ENCODE data around the gene SAC3D1.

Gene SAC3D1

DNA sequence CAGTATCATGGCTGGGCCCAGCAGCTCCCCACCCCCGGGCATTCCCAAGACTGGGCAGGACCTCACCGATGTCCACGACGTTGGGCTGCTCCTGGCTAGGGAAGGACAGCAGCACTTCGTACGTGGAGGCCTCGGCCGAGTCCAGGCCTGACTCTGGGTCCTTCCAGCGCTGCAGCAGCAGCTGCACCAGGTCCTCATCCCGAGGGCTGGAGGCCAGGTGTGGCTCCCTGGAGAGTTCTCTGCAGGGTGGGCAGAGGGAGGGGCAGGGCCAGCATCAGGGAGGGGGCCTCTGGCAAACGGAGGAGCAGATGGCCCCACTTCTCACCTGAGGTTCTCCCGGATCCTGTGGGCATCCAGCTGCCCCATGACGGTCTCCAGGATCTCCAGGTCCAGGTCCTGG lies 17.0 kb downstream of the SAC3D1 start:
- DNase-seq (ENCODE audit: low read depth): no peak
- no peak overlapping the region for H3K4me3 ChIP-seq (ENCODE audit: control insufficient read depth, low read depth, low read length)
- TF ChIP-seq, protein P1, sequence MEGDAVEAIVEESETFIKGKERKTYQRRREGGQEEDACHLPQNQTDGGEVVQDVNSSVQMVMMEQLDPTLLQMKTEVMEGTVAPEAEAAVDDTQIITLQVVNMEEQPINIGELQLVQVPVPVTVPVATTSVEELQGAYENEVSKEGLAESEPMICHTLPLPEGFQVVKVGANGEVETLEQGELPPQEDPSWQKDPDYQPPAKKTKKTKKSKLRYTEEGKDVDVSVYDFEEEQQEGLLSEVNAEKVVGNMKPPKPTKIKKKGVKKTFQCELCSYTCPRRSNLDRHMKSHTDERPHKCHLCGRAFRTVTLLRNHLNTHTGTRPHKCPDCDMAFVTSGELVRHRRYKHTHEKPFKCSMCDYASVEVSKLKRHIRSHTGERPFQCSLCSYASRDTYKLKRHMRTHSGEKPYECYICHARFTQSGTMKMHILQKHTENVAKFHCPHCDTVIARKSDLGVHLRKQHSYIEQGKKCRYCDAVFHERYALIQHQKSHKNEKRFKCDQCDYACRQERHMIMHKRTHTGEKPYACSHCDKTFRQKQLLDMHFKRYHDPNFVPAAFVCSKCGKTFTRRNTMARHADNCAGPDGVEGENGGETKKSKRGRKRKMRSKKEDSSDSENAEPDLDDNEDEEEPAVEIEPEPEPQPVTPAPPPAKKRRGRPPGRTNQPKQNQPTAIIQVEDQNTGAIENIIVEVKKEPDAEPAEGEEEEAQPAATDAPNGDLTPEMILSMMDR (conservative IDR thresholded peaks at IDR 0.05; ENCODE audit: control insufficient read depth, insufficient read depth, low read depth, low read length): no peak

DNA sequence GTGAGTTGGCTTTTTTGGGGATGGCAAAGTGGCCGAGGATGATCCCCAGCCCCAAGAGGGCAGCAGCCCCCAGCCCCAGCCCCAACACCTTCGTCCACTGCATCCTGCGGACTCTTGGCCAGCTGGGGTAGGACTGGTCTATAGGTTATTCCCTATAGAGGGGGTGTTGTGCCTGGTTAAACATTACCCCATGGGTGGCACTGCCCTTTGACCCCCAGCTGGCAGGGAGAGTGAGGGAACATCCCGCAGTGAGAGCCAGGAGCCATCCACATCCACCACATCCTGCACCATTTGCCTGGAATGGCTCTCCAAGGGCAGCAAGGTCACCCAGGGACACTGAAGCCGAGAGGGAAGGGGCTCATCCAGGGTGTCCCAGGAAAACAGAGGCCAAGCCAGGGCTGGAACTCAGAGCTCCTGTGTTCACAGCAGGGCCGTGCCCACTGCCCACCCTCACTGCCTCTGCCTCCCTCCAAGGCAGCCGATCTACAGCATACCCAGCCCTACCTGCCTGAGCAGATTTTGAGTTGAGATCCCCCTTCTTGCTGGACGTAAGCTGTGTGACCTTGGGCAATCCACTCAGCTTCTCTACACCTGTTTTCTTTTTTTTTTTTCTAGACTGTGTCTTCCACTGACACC lies 17.5 kb downstream of the SAC3D1 start, which contains the start of gene NAALADL1:
NAALADL1 (minus strand) TSS at position 135 of the 636 bp plus-strand sequence; CDS start at position 103, 32 bp downstream.
- TF ChIP-seq, protein P1 (conservative IDR thresholded peaks at IDR 0.05; ENCODE audit: control insufficient read depth, insufficient read depth, low read depth, low read length): no peak
- H3K4me3 ChIP-seq (ENCODE audit: control insufficient read depth, low read depth, low read length): no peak within 1 kb of the TSS
- DNase-seq (ENCODE audit: low read depth): no peak

- no peak overlapping the region for H3K4me3 ChIP-seq (ENCODE audit: control insufficient read depth, low read depth, low read length)
- TF ChIP-seq, protein P1 (conservative IDR thresholded peaks at IDR 0.05; ENCODE audit: control insufficient read depth, insufficient read depth, low read depth, low read length): no peak
These were observed 18.5 kb downstream of the SAC3D1 start for GRCh38 chr11:65059523-65059922.

DNA sequence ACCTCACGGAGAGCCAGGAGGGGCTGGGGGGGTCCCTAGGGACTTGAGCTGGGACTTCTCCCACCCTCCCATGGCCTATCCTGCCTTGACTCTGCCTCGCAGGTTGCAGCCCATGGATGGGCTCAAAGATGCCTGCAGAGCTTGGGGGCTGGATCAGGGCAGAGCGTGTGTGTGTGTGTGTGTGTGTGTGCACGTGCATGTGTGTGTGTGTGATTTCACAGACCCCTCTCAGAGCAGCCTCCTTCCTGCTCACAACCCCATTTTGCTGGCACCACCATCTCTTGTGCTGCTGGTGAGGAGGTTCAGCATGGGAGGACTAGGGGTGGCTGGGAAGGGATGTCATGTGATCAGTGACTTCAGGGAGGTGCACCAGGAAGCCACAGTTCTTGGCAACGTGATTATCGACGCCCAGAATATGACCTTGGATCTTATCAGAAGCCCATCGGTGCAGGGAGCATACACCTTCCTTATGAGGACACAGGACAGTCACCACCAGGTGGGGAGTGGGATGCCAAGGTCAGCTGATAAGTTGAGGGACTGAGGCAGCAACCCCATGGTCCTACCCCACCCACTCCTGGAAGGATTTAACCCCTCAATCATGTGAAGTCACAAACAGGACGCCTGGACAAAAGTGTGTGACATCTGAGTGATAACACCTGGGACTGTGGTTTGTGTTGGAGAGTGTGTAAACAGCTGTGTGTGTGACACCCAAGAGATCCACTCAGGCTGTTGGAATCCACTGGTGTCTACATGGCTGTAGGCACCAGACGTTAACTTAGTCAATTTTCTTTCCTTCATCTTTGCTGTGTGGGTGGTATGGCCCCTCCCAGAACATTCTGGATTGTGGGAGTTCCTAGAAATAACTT lies 19.2 kb downstream of the SAC3D1 start:
- no peak overlapping the region for H3K4me3 ChIP-seq (ENCODE audit: control insufficient read depth, low read depth, low read length)
- TF ChIP-seq, protein P1 (conservative IDR thresholded peaks at IDR 0.05; ENCODE audit: control insufficient read depth, insufficient read depth, low read depth, low read length): no peak
- DNase-seq (ENCODE audit: low read depth): no peak

More at GRCh38 chr11:65059523-65059922, 18.5 kb downstream of the SAC3D1 start:
- no peak for DNase-seq (ENCODE audit: low read depth)

- TF ChIP-seq, protein P1 (conservative IDR thresholded peaks at IDR 0.05; ENCODE audit: control insufficient read depth, insufficient read depth, low read depth, low read length): peak; percentile 33
- H3K4me3 ChIP-seq (ENCODE audit: control insufficient read depth, low read depth, low read length): no peak overlapping the region
- peak; percentile 38 for DNase-seq (ENCODE audit: low read depth)
These were observed 20.0 kb downstream of the SAC3D1 start for GRCh38 chr11:65060913-65061408.

DNA sequence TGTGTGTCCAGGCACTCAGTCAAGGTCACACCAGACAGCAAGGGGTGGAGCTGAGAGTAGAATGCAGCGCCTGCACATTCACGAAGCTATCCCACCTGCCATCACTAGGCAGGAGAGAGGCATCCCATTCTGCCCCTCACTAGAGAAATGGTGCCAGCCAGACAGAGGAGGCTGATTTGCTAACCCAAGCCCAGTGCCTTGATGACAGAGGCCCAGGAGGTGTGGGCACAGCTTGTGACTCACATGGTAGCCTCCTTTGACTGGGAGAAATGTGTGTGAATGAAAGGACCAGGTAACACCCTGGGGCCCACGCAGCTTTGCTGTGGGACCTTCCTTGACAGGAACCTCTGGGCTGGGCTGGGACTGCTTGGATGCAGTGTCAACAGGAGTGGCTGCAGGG lies 22.5 kb downstream of the SAC3D1 start:
- no peak for DNase-seq (ENCODE audit: low read depth)

More for the DNA sequence above, 22.5 kb downstream of the SAC3D1 start:
- H3K4me3 ChIP-seq (ENCODE audit: control insufficient read depth, low read depth, low read length): no peak overlapping the region
- TF ChIP-seq, protein P1 (conservative IDR thresholded peaks at IDR 0.05; ENCODE audit: control insufficient read depth, insufficient read depth, low read depth, low read length): no peak
